HepG2 (cell line): Measurements from ENCODE around the gene CAMTA2. TPM values are rescaled to one million over a fixed set of nuclear protein-coding genes. Genes with fewer than 3 reads are reported as not detected.
A peak's percentile ranks its signal among the peaks of the same experiment; 100 is the strongest.

Experiments used
- DNMT3B ChIP-seq: conservative IDR thresholded peaks from 2 replicates; pipeline ENCODE4 v1.6.1; 2016; ENCODE audit warnings: missing biosample characterization, control low read depth
- HDAC2 ChIP-seq: sonication (generic); formaldehyde crosslinking; IDR thresholded peaks from 2 replicates; pipeline ENCODE4 v1.4.0; 2020; ENCODE audit warnings: missing genetic modification reagents
- MAFG ChIP-seq: sonication (generic); formaldehyde crosslinking; IDR thresholded peaks from 2 replicates; pipeline ENCODE4 v1.5.1; 2020; ENCODE audit warnings: mild to moderate bottlenecking, missing genetic modification reagents
- MYC ChIP-seq: sonication (generic); formaldehyde crosslinking; IDR thresholded peaks from 2 replicates; pipeline ENCODE4 v1.9.0; 2021; ENCODE audit warnings: missing genetic modification reagents, borderline replicate concordance
- NPAS2 ChIP-seq: sonication (generic); formaldehyde crosslinking; IDR thresholded peaks from 2 replicates; pipeline ENCODE4 v1.8.0; 2022; ENCODE audit warnings: mild to moderate bottlenecking, missing genetic modification reagents, borderline replicate concordance
- SMC3 ChIP-seq: IDR thresholded peaks from 2 replicates; pipeline ENCODE4 v1.6.1; 2011; ENCODE audit warnings: low read length, improper control_type of control experiment
- YY1 ChIP-seq: IDR thresholded peaks from 2 replicates; pipeline ENCODE4 v1.6.1; 2011; ENCODE audit warnings: low read length, low read depth, moderate library complexity, mild to moderate bottlenecking; ENCODE audit not compliant: insufficient read depth, insufficient replicate concordance
- ZNF101 ChIP-seq: sonication (generic); formaldehyde crosslinking; IDR thresholded peaks from 2 replicates; pipeline ENCODE4 v1.4.0; 2020; ENCODE audit warnings: mild to moderate bottlenecking, low read depth, missing genetic modification reagents, borderline replicate concordance
- ZNF264 ChIP-seq: sonication (generic); formaldehyde crosslinking; IDR thresholded peaks from 2 replicates; pipeline ENCODE4 v1.4.0; 2020; ENCODE audit warnings: missing genetic modification reagents
- ZNF333 ChIP-seq: sonication (generic); formaldehyde crosslinking; IDR thresholded peaks from 2 replicates; pipeline ENCODE4 v1.4.0; 2020; ENCODE audit warnings: mild to moderate bottlenecking, missing genetic modification reagents, borderline replicate concordance
- ZNF343 ChIP-seq: sonication (generic); formaldehyde crosslinking; IDR thresholded peaks from 2 replicates; pipeline ENCODE4 v1.4.0; 2020; ENCODE audit warnings: mild to moderate bottlenecking, missing genetic modification reagents
- polyA plus RNA-seq, 8 experiments: library from polyadenylated mRNA; depleted of rRNA in 3 of 8; stranded (reverse) in 7 of 8; unstranded in 1 of 8; fragments of >200 nt; fragmentation: Illumina TruSeq in 4 of 8; extraction: Trizol in 4 of 8; gene quantifications; 2 replicates each; pipeline versions ENCODE4 v1.2.1 to v1.2.3, GENCODE V29; 2011 to 2016; ENCODE audit warnings: low read depth in 4 of 8, missing spikeins in 1 of 8, mixed read lengths in 1 of 8; ENCODE audit not compliant: insufficient read depth in 1 of 8
- total RNA-seq, 5 experiments: library from RNA; depleted of rRNA; stranded (reverse); fragments of >200 nt; fragmentation: Illumina TruSeq; extraction: Trizol; gene quantifications; 2 replicates each; pipeline ENCODE4 v1.2.3, GENCODE V29; 2016; ENCODE audit warnings: low read depth in 1 of 5
- TF ChIP-seq, protein P1 (sequence below), 2 experiments: fragments of 450-650 bp in 1 of 2; sonication (generic) in 1 of 2; formaldehyde crosslinking in 1 of 2; IDR thresholded peaks; 2 replicates each; pipeline versions ENCODE4 v1.6.1 to v1.8.0; 2016 to 2022; ENCODE audit warnings: antibody characterized with exemption in 1 of 2, mild to moderate bottlenecking in 1 of 2, missing genetic modification reagents in 1 of 2
- TF ChIP-seq, protein P2 (sequence below): sonication (generic); formaldehyde crosslinking; IDR thresholded peaks from 2 replicates; pipeline ENCODE4 v1.8.1; 2023; ENCODE audit warnings: mild to moderate bottlenecking, moderate library complexity, missing genetic modification reagents
- TF ChIP-seq, protein P3 (sequence below): sonication (generic); formaldehyde crosslinking; IDR thresholded peaks from 2 replicates; pipeline ENCODE4 v1.8.1; 2023; ENCODE audit warnings: mild to moderate bottlenecking, missing genetic modification reagents
- TF ChIP-seq, protein P4 (sequence below): sonication (generic); formaldehyde crosslinking; IDR thresholded peaks from 2 replicates; pipeline ENCODE4 v1.5.0; 2020; ENCODE audit warnings: missing genetic modification reagents

The CAMTA2 gene
- total and polyA plus RNA-seq, 2 of the 13 experiments (the other 11 are each of a cell fraction or from before 2014, with no cell fraction given) = 4.1 to 7.1 TPM

DNA sequence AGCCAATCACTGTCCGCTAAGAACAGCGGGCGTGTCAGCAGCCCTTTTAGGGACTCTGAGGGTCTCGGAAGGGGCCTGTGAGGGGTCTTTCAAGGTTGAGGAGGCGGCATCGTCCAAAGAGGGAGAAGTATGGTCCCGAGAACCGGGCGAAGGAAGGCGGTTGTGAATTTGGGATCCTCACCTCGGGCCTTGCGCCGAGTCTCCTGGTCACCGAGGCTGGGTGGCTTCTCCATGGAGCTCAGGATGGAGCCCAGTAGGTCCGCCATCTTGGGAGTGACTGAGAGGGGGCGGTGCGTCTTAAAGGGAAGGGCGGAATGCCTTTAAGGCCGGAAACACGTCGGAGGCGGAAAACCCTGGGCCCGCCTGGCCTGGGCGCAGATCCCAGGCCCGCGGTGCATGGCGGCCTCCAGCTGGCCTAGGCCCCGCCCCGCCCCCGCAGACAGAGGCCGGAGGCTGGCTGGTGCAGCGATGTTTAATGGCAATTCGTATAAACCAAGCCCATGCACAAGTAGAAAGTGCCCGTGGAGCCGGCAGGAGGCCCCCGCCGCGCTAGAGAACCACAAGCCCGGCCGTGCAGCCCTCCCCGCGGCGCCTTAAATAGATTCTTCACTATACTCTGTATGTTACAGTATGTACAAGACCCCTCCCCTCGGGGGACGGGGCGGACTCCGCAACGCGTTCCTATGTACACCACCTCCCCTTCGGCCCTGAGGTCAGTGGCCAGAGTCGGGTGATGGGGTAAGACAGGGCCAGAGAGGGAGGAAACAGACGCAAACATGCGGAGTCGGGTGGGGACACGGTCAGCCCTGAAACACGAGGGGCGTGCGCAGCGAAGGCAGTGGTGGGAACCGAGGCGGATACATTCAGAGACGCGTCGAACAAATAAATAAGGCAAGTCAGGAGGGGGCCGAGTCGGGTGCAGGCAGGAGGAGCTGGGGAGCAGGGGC, 19.7 kb downstream of the CAMTA2 start, which contains the start of gene SPAG7 (continued):
- TF ChIP-seq, protein P1, sequence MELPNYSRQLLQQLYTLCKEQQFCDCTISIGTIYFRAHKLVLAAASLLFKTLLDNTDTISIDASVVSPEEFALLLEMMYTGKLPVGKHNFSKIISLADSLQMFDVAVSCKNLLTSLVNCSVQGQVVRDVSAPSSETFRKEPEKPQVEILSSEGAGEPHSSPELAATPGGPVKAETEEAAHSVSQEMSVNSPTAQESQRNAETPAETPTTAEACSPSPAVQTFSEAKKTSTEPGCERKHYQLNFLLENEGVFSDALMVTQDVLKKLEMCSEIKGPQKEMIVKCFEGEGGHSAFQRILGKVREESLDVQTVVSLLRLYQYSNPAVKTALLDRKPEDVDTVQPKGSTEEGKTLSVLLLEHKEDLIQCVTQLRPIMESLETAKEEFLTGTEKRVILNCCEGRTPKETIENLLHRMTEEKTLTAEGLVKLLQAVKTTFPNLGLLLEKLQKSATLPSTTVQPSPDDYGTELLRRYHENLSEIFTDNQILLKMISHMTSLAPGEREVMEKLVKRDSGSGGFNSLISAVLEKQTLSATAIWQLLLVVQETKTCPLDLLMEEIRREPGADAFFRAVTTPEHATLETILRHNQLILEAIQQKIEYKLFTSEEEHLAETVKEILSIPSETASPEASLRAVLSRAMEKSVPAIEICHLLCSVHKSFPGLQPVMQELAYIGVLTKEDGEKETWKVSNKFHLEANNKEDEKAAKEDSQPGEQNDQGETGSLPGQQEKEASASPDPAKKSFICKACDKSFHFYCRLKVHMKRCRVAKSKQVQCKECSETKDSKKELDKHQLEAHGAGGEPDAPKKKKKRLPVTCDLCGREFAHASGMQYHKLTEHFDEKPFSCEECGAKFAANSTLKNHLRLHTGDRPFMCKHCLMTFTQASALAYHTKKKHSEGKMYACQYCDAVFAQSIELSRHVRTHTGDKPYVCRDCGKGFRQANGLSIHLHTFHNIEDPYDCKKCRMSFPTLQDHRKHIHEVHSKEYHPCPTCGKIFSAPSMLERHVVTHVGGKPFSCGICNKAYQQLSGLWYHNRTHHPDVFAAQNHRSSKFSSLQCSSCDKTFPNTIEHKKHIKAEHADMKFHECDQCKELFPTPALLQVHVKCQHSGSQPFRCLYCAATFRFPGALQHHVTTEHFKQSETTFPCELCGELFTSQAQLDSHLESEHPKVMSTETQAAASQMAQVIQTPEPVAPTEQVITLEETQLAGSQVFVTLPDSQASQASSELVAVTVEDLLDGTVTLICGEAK (IDR thresholded peaks at IDR 0.05) = no peak
- TF ChIP-seq, protein P1 (CRISPR knock-in tag; IDR thresholded peaks at IDR 0.05) = peak; percentile 71
- no peak for TF ChIP-seq DNMT3B (CRISPR knock-in tag)
- TF ChIP-seq SMC3 = no peak
- TF ChIP-seq HDAC2 = no peak; the same call in 1 of the 2 replicates
- TF ChIP-seq YY1 = peak; percentile 97
- TF ChIP-seq ZNF264 (CRISPR knock-in tag) = no peak; the same call in none of the 2 replicates
- TF ChIP-seq ZNF333 (CRISPR knock-in tag) = no peak
- peak; percentile 79 for TF ChIP-seq MYC (CRISPR knock-in tag)
- TF ChIP-seq ZNF343 (CRISPR knock-in tag) = no peak; the same call in 1 of the 2 replicates
- TF ChIP-seq NPAS2 (CRISPR knock-in tag) = no peak
- no peak for TF ChIP-seq ZNF101
- TF ChIP-seq MAFG (CRISPR knock-in tag) = no peak
- TF ChIP-seq, protein P2, sequence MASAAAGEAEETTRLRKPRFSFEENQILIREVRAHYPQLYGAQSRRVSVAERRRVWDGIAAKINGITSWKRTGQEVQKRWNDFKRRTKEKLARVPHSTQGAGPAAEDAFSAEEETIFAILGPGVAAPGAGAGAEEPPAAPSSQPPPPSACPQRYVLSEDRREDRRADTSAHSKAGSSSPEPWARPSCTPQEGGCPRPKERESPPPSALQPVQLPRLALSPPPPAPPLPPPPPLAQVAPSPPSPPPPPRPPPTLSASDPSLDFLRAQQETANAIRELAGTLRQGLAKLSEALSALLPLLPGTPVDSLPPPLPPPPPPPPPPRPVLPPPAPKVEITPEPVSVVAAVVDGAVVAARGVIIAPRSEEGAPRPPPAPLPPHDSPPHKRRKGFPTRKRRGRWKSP (CRISPR knock-in tag) = peak; percentile 80
- TF ChIP-seq, protein P3, sequence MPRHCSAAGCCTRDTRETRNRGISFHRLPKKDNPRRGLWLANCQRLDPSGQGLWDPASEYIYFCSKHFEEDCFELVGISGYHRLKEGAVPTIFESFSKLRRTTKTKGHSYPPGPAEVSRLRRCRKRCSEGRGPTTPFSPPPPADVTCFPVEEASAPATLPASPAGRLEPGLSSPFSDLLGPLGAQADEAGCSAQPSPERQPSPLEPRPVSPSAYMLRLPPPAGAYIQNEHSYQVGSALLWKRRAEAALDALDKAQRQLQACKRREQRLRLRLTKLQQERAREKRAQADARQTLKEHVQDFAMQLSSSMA = peak; percentile 98
- TF ChIP-seq, protein P4, sequence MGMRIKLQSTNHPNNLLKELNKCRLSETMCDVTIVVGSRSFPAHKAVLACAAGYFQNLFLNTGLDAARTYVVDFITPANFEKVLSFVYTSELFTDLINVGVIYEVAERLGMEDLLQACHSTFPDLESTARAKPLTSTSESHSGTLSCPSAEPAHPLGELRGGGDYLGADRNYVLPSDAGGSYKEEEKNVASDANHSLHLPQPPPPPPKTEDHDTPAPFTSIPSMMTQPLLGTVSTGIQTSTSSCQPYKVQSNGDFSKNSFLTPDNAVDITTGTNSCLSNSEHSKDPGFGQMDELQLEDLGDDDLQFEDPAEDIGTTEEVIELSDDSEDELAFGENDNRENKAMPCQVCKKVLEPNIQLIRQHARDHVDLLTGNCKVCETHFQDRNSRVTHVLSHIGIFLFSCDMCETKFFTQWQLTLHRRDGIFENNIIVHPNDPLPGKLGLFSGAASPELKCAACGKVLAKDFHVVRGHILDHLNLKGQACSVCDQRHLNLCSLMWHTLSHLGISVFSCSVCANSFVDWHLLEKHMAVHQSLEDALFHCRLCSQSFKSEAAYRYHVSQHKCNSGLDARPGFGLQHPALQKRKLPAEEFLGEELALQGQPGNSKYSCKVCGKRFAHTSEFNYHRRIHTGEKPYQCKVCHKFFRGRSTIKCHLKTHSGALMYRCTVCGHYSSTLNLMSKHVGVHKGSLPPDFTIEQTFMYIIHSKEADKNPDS (CRISPR knock-in tag) = no peak
